GM12875 (cell line): ENCODE data around the gene SEC23A.
"Not testable (repeated sequence)": the region's sequence is repeated elsewhere in the genome, so short reads cannot be mapped to it uniquely, and the experiment has no call there.

Experiments
- H3K4me3 ChIP-seq: one replicate; pipeline ENCODE4 v1.5.1; 2011; ENCODE audit warnings: low read depth, low read length, control low read depth
- TF ChIP-seq, protein P1 (sequence below): IDR thresholded peaks from 2 replicates; pipeline ENCODE4 v1.5.1; 2011; ENCODE audit warnings: low read depth, mild to moderate bottlenecking, control low read depth, inconsistent platforms, low read length, moderate library complexity, borderline replicate concordance; ENCODE audit not compliant: insufficient read depth

The SEC23A gene

DNA sequence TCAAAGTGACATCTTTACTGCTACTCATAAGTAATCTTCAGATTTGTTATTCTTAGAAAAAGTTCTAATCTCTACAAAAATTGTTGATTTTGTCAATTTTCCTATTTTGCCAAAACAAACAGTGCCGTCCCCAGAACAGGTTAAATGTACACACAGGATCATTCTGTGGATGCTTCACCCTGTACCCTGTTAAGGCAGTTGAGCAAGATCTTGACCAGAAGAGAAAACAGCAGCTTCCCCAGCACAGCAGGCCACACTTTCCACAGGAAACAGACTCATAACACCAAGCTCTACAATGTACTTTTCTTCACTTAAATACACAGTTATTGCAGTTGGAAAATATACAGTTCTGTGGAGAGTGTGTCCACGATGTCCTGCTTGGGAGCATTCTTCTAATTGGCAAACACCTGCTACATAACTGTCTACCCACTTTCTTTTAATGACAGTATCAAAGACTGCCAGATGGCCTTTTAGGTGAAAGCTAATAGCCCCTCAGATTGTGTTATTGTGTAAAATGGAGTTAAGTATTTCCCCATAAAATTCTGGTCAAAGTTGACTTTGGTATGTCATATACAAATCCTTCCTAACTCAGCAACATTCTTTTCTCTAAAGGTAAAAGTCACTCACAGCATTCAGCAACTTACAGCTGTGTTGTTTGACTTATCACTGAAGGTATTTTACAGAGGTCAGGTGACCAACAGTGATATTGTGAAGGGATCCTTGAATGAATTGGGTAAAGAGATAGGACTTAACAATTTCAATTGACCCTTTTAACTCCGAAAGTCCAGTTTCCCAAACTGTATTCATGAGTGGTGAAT, 77.0 kb downstream of the SEC23A start:
- TF ChIP-seq, protein P1, sequence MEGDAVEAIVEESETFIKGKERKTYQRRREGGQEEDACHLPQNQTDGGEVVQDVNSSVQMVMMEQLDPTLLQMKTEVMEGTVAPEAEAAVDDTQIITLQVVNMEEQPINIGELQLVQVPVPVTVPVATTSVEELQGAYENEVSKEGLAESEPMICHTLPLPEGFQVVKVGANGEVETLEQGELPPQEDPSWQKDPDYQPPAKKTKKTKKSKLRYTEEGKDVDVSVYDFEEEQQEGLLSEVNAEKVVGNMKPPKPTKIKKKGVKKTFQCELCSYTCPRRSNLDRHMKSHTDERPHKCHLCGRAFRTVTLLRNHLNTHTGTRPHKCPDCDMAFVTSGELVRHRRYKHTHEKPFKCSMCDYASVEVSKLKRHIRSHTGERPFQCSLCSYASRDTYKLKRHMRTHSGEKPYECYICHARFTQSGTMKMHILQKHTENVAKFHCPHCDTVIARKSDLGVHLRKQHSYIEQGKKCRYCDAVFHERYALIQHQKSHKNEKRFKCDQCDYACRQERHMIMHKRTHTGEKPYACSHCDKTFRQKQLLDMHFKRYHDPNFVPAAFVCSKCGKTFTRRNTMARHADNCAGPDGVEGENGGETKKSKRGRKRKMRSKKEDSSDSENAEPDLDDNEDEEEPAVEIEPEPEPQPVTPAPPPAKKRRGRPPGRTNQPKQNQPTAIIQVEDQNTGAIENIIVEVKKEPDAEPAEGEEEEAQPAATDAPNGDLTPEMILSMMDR: no peak
- H3K4me3 ChIP-seq: no peak overlapping the region

DNA sequence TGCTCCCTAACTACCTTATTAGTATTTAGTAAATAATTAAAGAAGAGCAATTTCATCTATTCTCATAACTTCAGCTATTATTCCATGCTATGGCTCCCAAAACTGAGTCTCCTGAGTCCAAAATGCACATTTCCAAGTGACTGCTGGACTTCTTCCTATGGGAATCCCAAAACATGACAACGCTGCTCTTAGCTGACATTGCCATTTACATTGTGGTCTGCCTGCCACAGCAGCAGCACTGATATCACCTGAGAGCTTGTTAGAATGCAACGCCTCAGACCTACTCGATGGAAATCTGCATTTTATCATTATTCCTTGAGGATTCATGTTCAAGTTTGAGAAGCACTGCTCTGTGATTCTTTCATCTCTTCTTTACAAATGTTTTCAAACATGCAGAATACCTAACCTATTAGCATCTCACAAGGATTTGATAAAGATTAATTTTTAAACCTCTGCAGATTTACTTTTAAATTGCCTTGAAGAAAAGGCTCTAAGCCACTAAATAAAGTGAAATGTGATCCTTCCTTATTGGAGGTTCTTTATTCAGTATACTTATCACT, 77.7 kb downstream of the SEC23A start:
- no peak overlapping the region for H3K4me3 ChIP-seq
- TF ChIP-seq, protein P1: no peak

DNA sequence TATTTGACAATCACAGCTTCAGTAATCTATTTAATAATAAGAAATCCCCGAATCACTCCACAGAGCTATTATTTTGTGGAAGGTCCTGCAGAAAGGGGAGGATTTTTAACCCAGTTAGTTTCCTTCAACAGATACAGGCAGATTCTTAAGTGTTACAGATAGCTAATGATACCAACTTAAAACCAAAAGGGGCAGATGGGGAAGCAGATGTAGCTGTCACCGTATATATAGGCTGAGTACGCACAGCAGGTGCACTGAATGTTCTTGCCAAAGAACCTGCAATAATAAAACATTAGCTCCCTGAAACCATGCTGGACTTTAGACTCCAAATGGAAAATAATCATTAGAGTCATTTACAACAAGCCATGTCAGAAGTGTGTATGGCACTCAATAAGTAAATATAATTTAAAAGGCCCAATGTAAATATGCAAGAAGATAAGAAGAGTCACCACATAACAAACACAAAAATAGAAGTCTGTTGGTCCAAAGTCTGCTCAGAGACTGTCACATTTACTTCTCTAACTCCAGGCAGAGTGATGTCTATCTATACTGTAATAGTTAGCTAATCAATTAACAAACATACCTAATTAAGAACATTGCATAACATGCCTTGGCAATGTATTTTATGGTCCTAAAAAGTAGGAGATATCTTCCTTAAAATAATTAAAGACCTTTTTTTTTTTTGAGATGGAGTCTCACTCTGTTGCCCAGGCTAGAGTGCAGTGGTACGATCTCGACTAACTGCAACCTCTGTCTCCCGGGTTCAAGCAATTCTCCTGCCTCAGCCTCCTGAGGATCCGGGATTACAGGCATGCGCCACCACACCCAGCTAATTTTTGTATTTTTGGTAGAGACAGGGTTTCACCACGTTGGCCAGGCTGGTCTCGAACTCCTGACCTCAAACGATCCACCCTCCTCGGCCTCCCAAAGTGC, 78.8 kb downstream of the SEC23A start:
- TF ChIP-seq, protein P1: no peak

DNA sequence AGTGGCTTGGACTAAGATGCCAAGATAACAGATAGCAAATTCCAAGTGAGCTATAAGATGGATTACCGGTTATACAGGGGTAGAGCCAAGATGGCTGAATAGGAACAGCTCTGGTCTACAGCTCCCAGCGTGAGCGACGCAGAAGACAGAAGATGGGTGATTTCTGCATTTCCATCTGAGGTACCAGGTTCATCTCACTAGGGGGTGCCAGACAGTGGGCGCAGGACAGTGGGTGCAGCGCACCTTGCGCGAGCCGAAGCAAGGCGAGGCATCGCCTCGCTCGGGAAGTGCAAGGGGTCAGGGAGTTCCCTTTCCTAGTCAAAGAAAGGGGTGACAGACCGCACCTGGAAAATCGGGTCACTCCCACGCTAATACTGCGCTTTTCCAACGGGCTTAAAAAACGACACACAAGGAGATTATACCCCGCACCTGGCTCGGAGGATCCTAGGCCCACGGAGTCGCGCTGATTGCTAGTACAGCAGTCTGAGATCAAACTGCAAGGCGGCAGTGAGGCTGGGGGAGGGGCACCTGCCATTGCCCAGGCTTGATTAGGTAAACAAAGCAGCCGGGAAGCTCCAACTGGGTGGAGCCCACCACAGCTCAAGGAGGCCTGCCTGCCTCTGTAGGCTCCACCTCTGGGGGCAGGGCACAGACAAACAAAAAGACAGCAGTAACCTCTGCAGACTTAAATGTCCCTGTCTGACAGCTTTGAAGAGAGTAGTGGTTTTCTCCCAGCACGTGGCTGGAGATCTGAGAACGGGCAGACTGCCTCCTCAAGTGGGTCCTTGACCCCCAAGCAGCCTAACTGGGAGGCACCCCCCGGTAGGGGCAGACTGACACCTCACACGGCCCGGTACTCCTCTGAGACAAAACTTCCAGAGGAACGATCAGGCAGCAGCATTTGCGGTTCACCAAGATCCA, 85.7 kb downstream of the SEC23A start:
- H3K4me3 ChIP-seq: not testable (repeated sequence)

More for the DNA sequence above, 78.8 kb downstream of the SEC23A start:
- no peak overlapping the region for H3K4me3 ChIP-seq

DNA sequence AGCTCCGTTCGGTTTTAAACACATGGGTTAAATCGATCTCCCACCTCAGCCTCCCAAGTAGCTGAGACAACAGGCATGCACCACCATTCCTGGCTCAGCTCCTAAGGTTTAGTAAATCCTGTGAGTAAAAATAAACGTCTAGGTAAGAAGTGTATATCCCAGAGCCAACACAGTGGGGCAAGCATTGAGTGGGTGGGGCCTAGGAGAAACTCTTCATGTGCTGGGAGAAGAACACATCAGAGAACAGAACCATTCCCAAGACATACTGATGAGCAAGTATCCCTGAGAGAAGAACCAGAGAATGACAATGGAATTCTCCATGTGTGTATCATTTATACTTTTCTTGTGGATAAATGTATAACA, 86.3 kb downstream of the SEC23A start:
- TF ChIP-seq, protein P1: no peak
- no peak overlapping the region for H3K4me3 ChIP-seq

DNA sequence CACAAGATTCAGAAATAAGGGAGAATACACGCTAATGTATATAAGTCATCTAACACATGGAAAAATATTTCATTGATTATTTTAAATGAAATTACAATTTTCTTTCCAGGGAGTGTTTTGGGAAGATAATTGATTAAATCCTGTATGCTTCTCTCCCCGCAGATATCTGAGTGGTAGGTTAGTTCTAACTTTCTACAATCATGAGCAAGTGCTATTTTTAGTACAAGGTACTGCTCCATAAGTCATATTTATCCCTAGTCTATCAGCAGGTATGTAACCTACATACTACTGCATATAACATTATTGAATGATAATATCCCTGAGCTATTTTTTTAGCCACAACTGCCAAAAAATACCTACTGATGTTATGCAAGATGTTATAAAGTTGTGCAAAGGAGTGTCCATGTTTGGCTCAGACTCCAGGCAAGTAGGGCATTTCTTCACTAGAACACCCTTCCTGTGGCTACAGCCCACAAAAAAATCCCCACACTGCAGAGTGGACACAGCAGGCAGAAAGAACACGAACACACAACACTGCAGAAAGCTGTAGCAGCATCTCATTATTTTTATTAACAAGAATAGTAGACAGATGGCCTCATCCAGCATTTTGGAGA, 87.0 kb downstream of the SEC23A start:
- TF ChIP-seq, protein P1: no peak
- no peak overlapping the region for H3K4me3 ChIP-seq
